HepG2 (cell line): ENCODE measurements around the gene FAM32A. TPM values are rescaled to one million over a fixed set of nuclear protein-coding genes. Genes with fewer than 3 reads are reported as not detected.
A peak's percentile ranks its signal among the peaks of the same experiment; 100 is the strongest.

Experiments used
- DRAP1 ChIP-seq: IDR thresholded peaks from 2 replicates; pipeline ENCODE4 v1.6.1; 2016; ENCODE audit warnings: missing genetic modification reagents, missing compliant biosample characterization
- ELK4 ChIP-seq: sonication (generic); formaldehyde crosslinking; IDR thresholded peaks from 2 replicates; pipeline ENCODE4 v1.9.0; 2021; ENCODE audit warnings: missing genetic modification reagents, borderline replicate concordance
- ETV5 ChIP-seq: IDR thresholded peaks from 2 replicates; pipeline ENCODE4 v1.6.1; 2018; ENCODE audit warnings: missing biosample characterization, missing genetic modification reagents, inconsistent platforms, borderline replicate concordance
- ETV6 ChIP-seq: sonication (generic); formaldehyde crosslinking; conservative IDR thresholded peaks from 2 replicates; pipeline ENCODE4 v1.4.0; 2020; ENCODE audit warnings: missing genetic modification reagents
- GPN1 ChIP-seq: sonication (generic); formaldehyde crosslinking; IDR thresholded peaks from 2 replicates; pipeline ENCODE4 v1.5.1; 2020; ENCODE audit warnings: missing genetic modification reagents, borderline replicate concordance
- HDAC2 ChIP-seq: sonication (generic); formaldehyde crosslinking; IDR thresholded peaks from 2 replicates; pipeline ENCODE4 v1.4.0; 2020; ENCODE audit warnings: missing genetic modification reagents
- HOXA3 ChIP-seq: sonication (generic); formaldehyde crosslinking; IDR thresholded peaks from 2 replicates; pipeline ENCODE4 v1.5.0; 2020; ENCODE audit warnings: missing genetic modification reagents
- IKZF4 ChIP-seq: sonication (generic); formaldehyde crosslinking; IDR thresholded peaks from 2 replicates; pipeline ENCODE4 v1.5.1; 2020; ENCODE audit warnings: borderline replicate concordance, mild to moderate bottlenecking, low read depth, missing genetic modification reagents; ENCODE audit errors: not compliant biosample characterization
- NFE2 ChIP-seq: sonication (generic); formaldehyde crosslinking; IDR thresholded peaks from 2 replicates; pipeline ENCODE4 v1.4.0; 2020; ENCODE audit warnings: missing genetic modification reagents
- NR2F2 ChIP-seq: IDR thresholded peaks from 2 replicates; pipeline ENCODE4 v1.6.1; 2012; ENCODE audit warnings: low read depth, inconsistent platforms, borderline replicate concordance
- PAXIP1 ChIP-seq: sonication (generic); formaldehyde crosslinking; conservative IDR thresholded peaks from 2 replicates; pipeline ENCODE4 v1.4.0; 2020; ENCODE audit warnings: mild to moderate bottlenecking, missing genetic modification reagents, moderate library complexity
- RARA ChIP-seq: IDR thresholded peaks from 2 replicates; pipeline ENCODE4 v1.6.1; 2016; ENCODE audit warnings: missing genetic modification reagents, missing compliant biosample characterization
- RCOR2 ChIP-seq: IDR thresholded peaks from 2 replicates; pipeline ENCODE4 v1.6.1; 2016; ENCODE audit warnings: missing biosample characterization, missing genetic modification reagents
- RNF219 ChIP-seq: sonication (generic); formaldehyde crosslinking; IDR thresholded peaks from 2 replicates; pipeline ENCODE4 v1.5.0; 2020; ENCODE audit warnings: mild to moderate bottlenecking, missing genetic modification reagents
- SAP130 ChIP-seq: IDR thresholded peaks from 2 replicates; pipeline ENCODE4 v1.6.1; 2016; ENCODE audit warnings: low read depth
- SNRNP70 ChIP-seq: fragments of 200-400 bp; formaldehyde crosslinking; IDR thresholded peaks from 2 replicates; pipeline ENCODE4 v1.6.1; 2017; ENCODE audit warnings: mild to moderate bottlenecking, low read depth, low read length, moderate library complexity
- TEF ChIP-seq: sonication (generic); formaldehyde crosslinking; IDR thresholded peaks from 2 replicates; pipeline ENCODE4 v1.5.0; 2020; ENCODE audit warnings: missing genetic modification reagents
- ZNF317 ChIP-seq: sonication (generic); formaldehyde crosslinking; IDR thresholded peaks from 2 replicates; pipeline ENCODE4 v1.5.0; 2020; ENCODE audit warnings: mild to moderate bottlenecking, missing genetic modification reagents
- ZNF501 ChIP-seq: sonication (generic); formaldehyde crosslinking; IDR thresholded peaks from 2 replicates; pipeline ENCODE4 v1.5.1; 2020; ENCODE audit warnings: mild to moderate bottlenecking, moderate library complexity, missing genetic modification reagents
- ZNF629 ChIP-seq: sonication (generic); formaldehyde crosslinking; conservative IDR thresholded peaks from 2 replicates; pipeline ENCODE4 v1.5.0; 2020; ENCODE audit warnings: missing genetic modification reagents
- polyA plus RNA-seq, 8 experiments: library from polyadenylated mRNA; depleted of rRNA in 3 of 8; stranded (reverse) in 7 of 8; unstranded in 1 of 8; fragments of >200 nt; fragmentation: Illumina TruSeq in 4 of 8; extraction: Trizol in 4 of 8; gene quantifications; 2 replicates each; pipeline versions ENCODE4 v1.2.1 to v1.2.3, GENCODE V29; 2011 to 2016; ENCODE audit warnings: low read depth in 4 of 8, missing spikeins in 1 of 8, mixed read lengths in 1 of 8; ENCODE audit not compliant: insufficient read depth in 1 of 8
- total RNA-seq, 5 experiments: library from RNA; depleted of rRNA; stranded (reverse); fragments of >200 nt; fragmentation: Illumina TruSeq; extraction: Trizol; gene quantifications; 2 replicates each; pipeline ENCODE4 v1.2.3, GENCODE V29; 2016; ENCODE audit warnings: low read depth in 1 of 5

The FAM32A gene
- total and polyA plus RNA-seq, 2 of the 13 experiments (the other 11 are each of a cell fraction or from before 2014, with no cell fraction given), result 85.8 to 86.2 TPM

- 0 out of 2 replicates have a peak, but pooled peaks have one; percentile 38 for TF ChIP-seq ZNF317 (CRISPR knock-in tag)
- TF ChIP-seq HDAC2 (CRISPR knock-in tag), result peak; percentile 81; the same call in 1 of the 2 replicates
- no peak for TF ChIP-seq SNRNP70
- TF ChIP-seq ELK4 (CRISPR knock-in tag), result no peak
- peak; percentile 66 for TF ChIP-seq RARA (CRISPR knock-in tag)
- TF ChIP-seq TEF (CRISPR knock-in tag), result no peak
- peak; percentile 87 for TF ChIP-seq SAP130 (CRISPR knock-in tag)
- peak; percentile 37; the same call in 1 of the 2 replicates for TF ChIP-seq ETV5 (CRISPR knock-in tag)
- TF ChIP-seq GPN1 (CRISPR knock-in tag), result no peak
- peak; percentile 93 for TF ChIP-seq HOXA3 (CRISPR knock-in tag)
- peak; percentile 83; the same call in 1 of the 2 replicates for TF ChIP-seq RCOR2 (CRISPR knock-in tag)
- no peak for TF ChIP-seq ETV6 (CRISPR knock-in tag)
- no peak for TF ChIP-seq IKZF4 (CRISPR knock-in tag)
- peak; percentile 47; the same call in 1 of the 2 replicates for TF ChIP-seq ZNF629
- peak; percentile 93 for TF ChIP-seq PAXIP1
- TF ChIP-seq DRAP1 (CRISPR knock-in tag), result peak; percentile 60; the same call in 1 of the 2 replicates
- no peak for TF ChIP-seq RNF219 (CRISPR knock-in tag)
- TF ChIP-seq ZNF501 (CRISPR knock-in tag), result 0 out of 2 replicates have a peak, but pooled peaks have one; percentile 49
- TF ChIP-seq NFE2 (CRISPR knock-in tag), result no peak
- peak; percentile 56; the same call in 1 of the 2 replicates for TF ChIP-seq NR2F2
Observed at GRCh38 chr19:16200038-16201010, 15.1 kb downstream of the FAM32A start (continued).
